Omental fat pad (tissue), 4 donors: Measurements from ENCODE around the gene ETFRF1. TPM values are rescaled to one million over a fixed set of nuclear protein-coding genes. Genes with fewer than 3 reads are reported as not detected.

Experiments
- ATAC-seq: fragments of 150-250 bp; one replicate; pipeline ENCODE4 v1.9.1; 2016; ENCODE audit warnings: mild to moderate bottlenecking, moderate library complexity; ENCODE audit not compliant: low FRiP score
- DNase-seq: peaks from one replicate; pipeline ENCODE4 v3.0.0-alpha.2; 2019; ENCODE audit warnings: low spot score
- CTCF ChIP-seq, 3 donors: fragments of 450-650 bp; IDR thresholded peaks; one replicate each; pipeline ENCODE4 v1.5.1; 2016 to 2017; ENCODE audit warnings: antibody characterized with exemption in 3 of 3, mild to moderate bottlenecking in 3 of 3, moderate library complexity in 2 of 3
- total RNA-seq, 4 donors: library from RNA; depleted of rRNA; stranded (reverse); fragments of >200 nt; gene quantifications; one replicate each; pipeline ENCODE4 v1.1.0, GENCODE V29; 2016

ETFRF1 gene
- total RNA-seq, 4 donors from 2014 or later = 21.3 to 54.5 (median 33.9) TPM

GRCh38 chr12:25162866-25163265 lies 32.2 kb upstream of the ETFRF1 start:
- no peak for ATAC-seq
- DNase-seq = no peak
- TF ChIP-seq CTCF (IDR thresholded peaks at IDR 0.05) = no peak

GRCh38 chr12:25182765-25183164 lies 12.3 kb upstream of the ETFRF1 start:
- TF ChIP-seq CTCF (IDR thresholded peaks at IDR 0.05) = no peak
- DNase-seq = no peak
- no peak for ATAC-seq

GRCh38 chr12:25184132-25184531 lies 10.9 kb upstream of the ETFRF1 start:
- no peak for ATAC-seq
- TF ChIP-seq CTCF (IDR thresholded peaks at IDR 0.05) = no peak
- DNase-seq = no peak

- no peak for DNase-seq
- no peak for TF ChIP-seq CTCF (IDR thresholded peaks at IDR 0.05)
- ATAC-seq = no peak
Measured at GRCh38 chr12:25186038-25186787, 8.8 kb upstream of the ETFRF1 start.

GRCh38 chr12:25186788-25187402 lies 8.1 kb upstream of the ETFRF1 start:
- no peak for TF ChIP-seq CTCF (IDR thresholded peaks at IDR 0.05)
- DNase-seq = no peak

GRCh38 chr12:25187781-25188180 lies 7.3 kb upstream of the ETFRF1 start:
- no peak for TF ChIP-seq CTCF (IDR thresholded peaks at IDR 0.05)
- DNase-seq (no peak), ATAC-seq (no peak)

More at GRCh38 chr12:25186788-25187402, 8.1 kb upstream of the ETFRF1 start:
- no peak for ATAC-seq

GRCh38 chr12:25189656-25190055 lies 5.4 kb upstream of the ETFRF1 start:
- no peak for TF ChIP-seq CTCF (IDR thresholded peaks at IDR 0.05)
- no peak for ATAC-seq

More at GRCh38 chr12:25189656-25190055, 5.4 kb upstream of the ETFRF1 start:
- no peak for DNase-seq
